ENCODE data around the gene DGCR2.

DNA sequence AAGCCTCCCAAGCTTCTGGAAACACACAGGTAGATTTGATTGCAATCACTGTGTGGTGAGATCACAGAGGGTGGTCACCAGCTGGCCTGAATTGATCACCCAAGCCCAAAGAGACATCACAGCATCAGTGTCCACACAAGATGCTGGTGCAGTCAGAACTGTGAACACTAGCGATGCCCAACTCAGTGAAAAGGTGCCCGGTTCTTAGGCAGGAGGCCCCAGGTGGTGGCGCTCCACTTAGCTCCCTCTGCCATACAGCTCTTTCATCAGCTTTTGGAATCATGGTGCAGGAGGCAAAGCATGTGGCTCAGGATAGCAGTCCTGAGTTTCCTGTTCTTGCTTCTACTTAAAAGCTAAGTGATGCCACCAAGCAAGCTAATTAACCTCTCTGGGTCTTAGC is 11.1 kb downstream of the DGCR2 start:
- TF ChIP-seq POLR2AphosphoS5 (IDR thresholded peaks at IDR 0.05; ENCODE audit: low read depth), result no peak
- TF ChIP-seq, protein P1, sequence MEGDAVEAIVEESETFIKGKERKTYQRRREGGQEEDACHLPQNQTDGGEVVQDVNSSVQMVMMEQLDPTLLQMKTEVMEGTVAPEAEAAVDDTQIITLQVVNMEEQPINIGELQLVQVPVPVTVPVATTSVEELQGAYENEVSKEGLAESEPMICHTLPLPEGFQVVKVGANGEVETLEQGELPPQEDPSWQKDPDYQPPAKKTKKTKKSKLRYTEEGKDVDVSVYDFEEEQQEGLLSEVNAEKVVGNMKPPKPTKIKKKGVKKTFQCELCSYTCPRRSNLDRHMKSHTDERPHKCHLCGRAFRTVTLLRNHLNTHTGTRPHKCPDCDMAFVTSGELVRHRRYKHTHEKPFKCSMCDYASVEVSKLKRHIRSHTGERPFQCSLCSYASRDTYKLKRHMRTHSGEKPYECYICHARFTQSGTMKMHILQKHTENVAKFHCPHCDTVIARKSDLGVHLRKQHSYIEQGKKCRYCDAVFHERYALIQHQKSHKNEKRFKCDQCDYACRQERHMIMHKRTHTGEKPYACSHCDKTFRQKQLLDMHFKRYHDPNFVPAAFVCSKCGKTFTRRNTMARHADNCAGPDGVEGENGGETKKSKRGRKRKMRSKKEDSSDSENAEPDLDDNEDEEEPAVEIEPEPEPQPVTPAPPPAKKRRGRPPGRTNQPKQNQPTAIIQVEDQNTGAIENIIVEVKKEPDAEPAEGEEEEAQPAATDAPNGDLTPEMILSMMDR (IDR thresholded peaks at IDR 0.05; ENCODE audit: insufficient read depth, low read length), result no peak
- no peak for TF ChIP-seq SPI1 (IDR thresholded peaks at IDR 0.05; ENCODE audit: borderline replicate concordance, low read depth)
- no peak for TF ChIP-seq GABPA (IDR thresholded peaks at IDR 0.05; ENCODE audit: low read depth)
- TF ChIP-seq, protein P2, sequence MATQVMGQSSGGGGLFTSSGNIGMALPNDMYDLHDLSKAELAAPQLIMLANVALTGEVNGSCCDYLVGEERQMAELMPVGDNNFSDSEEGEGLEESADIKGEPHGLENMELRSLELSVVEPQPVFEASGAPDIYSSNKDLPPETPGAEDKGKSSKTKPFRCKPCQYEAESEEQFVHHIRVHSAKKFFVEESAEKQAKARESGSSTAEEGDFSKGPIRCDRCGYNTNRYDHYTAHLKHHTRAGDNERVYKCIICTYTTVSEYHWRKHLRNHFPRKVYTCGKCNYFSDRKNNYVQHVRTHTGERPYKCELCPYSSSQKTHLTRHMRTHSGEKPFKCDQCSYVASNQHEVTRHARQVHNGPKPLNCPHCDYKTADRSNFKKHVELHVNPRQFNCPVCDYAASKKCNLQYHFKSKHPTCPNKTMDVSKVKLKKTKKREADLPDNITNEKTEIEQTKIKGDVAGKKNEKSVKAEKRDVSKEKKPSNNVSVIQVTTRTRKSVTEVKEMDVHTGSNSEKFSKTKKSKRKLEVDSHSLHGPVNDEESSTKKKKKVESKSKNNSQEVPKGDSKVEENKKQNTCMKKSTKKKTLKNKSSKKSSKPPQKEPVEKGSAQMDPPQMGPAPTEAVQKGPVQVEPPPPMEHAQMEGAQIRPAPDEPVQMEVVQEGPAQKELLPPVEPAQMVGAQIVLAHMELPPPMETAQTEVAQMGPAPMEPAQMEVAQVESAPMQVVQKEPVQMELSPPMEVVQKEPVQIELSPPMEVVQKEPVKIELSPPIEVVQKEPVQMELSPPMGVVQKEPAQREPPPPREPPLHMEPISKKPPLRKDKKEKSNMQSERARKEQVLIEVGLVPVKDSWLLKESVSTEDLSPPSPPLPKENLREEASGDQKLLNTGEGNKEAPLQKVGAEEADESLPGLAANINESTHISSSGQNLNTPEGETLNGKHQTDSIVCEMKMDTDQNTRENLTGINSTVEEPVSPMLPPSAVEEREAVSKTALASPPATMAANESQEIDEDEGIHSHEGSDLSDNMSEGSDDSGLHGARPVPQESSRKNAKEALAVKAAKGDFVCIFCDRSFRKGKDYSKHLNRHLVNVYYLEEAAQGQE (IDR thresholded peaks at IDR 0.05; ENCODE audit: insufficient replicate concordance, low read depth), result no peak

Data from HL-60 (cell line).